Memory B cell (primary cell): ENCODE results near the gene TENM4.
"Not testable (repeated sequence)": the region's sequence is repeated elsewhere in the genome, so short reads cannot be mapped to it uniquely, and the experiment has no call there.

Experiments used
- ATAC-seq: fragments of 150-1000 bp; cut with Tn5 transposase; 2 replicates; pipeline ENCODE4 v1.10.0; 2021; ENCODE audit warnings: low read depth, mild to moderate bottlenecking, moderate library complexity
- DNase-seq, 2 donors: peaks; one replicate each; pipeline ENCODE4 v3.0.0; 2022; ENCODE audit warnings: low spot score in 2 of 2
- H3K27ac Mint-ChIP-seq: one replicate; pipeline ENCODE4 v1.8.0; 2022; ENCODE audit warnings: mild to moderate bottlenecking, moderate library complexity, mixed read lengths
- H3K27me3 Mint-ChIP-seq: one replicate; pipeline ENCODE4 v1.8.0; 2022; ENCODE audit warnings: mixed read lengths
- H3K36me3 Mint-ChIP-seq: one replicate; pipeline ENCODE4 v1.8.0; 2022; ENCODE audit warnings: mild to moderate bottlenecking, mixed read lengths
- H3K4me1 Mint-ChIP-seq: one replicate; pipeline ENCODE4 v1.8.0; 2022; ENCODE audit warnings: mixed read lengths
- H3K4me3 Mint-ChIP-seq: one replicate; pipeline ENCODE4 v1.8.0; 2022; ENCODE audit warnings: mild to moderate bottlenecking, moderate library complexity, mixed read lengths
- H3K9me3 Mint-ChIP-seq: one replicate; pipeline ENCODE4 v1.8.0; 2022; ENCODE audit warnings: mixed read lengths

The TENM4 gene

DNA sequence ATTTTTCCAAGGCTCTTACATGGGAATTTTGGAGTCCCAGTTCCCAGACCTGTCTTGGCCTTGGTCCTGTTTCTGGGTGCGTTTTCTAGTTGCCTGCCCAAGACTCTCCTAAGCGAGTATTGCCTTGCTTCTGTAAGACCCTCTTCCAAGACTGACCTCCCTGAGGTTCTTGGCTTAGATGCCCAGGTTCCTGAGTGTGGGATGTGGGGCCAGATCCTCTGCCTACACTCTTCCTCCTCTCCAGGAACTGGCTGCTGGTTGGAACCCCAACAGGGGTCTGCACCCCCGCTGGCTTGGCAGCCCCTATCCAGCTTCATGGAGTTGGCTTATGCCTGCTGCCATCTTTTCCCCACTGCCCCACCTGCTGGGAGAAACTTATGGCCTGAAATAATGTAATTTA lies 429.5 kb downstream of the TENM4 start:
- no peak overlapping the region for H3K4me3 Mint-ChIP-seq

DNA sequence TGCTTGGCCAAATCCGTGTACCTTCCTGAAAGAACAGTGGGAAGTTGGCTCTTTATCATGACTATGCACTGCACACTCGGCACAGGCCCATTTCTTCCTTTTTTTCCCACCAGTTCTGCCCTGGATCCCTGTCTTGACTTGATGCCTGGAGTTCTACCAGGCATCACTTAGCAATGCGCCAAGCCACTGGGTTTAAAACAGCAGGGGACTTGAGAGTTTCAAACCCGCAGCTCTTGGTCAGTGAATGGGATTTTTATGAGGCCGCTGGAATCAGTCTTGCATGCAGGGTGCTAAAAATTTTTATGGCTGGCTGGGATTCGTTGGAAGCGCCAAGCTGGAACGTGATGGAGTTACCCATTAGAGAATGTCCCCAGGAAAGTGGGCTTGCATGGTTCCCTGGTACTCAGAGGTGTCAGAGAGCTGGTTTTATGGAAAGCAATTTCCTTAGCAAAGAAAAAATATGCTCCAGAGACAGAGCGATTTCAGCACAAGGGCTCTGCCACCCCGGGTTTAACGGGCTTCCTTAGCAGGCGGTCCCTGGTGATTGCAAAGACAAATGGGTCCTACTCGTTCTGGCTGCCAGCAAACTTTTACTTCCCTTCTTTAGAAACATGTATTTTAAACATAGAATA lies 432.9 kb downstream of the TENM4 start:
- Mint-ChIP-seq H3K27me3 (peaks cover 2% of the 10 kb centered on the region), H3K27ac (no peak overlapping the region), H3K36me3 (no peaks in the 10 kb centered on the region), H3K4me1 (no peaks in the 10 kb centered on the region), H3K4me3 (no peak overlapping the region), H3K9me3 (peaks cover 8% of the 10 kb centered on the region)
- no peak for DNase-seq
- no peak for ATAC-seq

More for the DNA sequence above, 429.5 kb downstream of the TENM4 start:
- Mint-ChIP-seq H3K27me3 (peaks cover 11% of the 10 kb centered on the region), H3K36me3 (no peaks in the 10 kb centered on the region), H3K4me1 (no peaks in the 10 kb centered on the region), H3K27ac (no peak overlapping the region), H3K9me3 (peaks cover 2% of the 10 kb centered on the region)
- DNase-seq (no peak), ATAC-seq (no peak)

DNA sequence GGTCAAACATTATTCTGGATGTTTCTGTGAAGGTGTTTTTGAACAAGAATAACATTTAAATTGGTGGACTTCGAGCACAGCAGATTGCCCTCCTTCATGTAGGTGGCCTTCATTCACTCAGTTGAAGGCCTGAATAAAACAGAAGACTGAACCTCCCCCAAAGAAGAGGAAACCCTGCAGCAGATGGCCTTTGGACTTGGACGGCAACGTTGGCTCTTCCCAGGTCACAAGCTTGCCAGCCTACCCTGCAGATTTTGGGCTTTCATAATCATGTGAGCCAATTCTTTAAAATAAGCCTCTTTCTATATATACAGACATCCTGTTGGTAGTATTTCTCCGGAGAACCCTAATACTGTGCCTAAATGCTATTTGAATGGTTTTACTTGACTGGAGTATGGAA lies 434.0 kb downstream of the TENM4 start:
- Mint-ChIP-seq H3K9me3 (peaks cover 12% of the 10 kb centered on the region), H3K27ac (no peak overlapping the region), H3K36me3 (no peaks in the 10 kb centered on the region), H3K4me3 (no peak overlapping the region), H3K4me1 (no peaks in the 10 kb centered on the region), H3K27me3 (no peaks in the 10 kb centered on the region)
- DNase-seq (no peak), ATAC-seq (no peak)

DNA sequence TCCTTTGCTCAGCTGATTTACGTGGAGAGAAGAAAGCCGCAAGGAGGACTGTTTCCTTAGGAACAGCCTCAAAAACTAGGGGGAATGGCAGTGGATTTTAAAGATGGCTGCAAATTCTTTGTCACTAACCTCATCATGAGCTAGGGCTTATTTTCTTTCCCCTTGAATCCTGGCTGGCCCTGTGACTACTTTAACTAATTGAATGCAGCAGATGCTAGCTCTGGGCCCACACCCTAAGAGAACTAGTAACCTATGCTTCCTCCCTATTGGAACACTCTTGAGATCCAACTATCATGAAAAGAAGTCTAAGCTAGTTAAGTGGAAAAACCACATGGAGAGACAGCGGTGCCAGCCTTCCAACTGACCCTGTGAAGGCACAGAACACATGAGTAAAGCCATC lies 444.8 kb downstream of the TENM4 start:
- ATAC-seq (no peak), DNase-seq (no peak)
- H3K27ac Mint-ChIP-seq, result no peak overlapping the region
- no peaks in the 10 kb centered on the region for H3K4me1 Mint-ChIP-seq
- H3K9me3 Mint-ChIP-seq, result peaks cover 13% of the 10 kb centered on the region
- no peak overlapping the region for H3K4me3 Mint-ChIP-seq
- H3K27me3 Mint-ChIP-seq, result peaks cover 6% of the 10 kb centered on the region
- H3K36me3 Mint-ChIP-seq, result peaks cover 2% of the 10 kb centered on the region

DNA sequence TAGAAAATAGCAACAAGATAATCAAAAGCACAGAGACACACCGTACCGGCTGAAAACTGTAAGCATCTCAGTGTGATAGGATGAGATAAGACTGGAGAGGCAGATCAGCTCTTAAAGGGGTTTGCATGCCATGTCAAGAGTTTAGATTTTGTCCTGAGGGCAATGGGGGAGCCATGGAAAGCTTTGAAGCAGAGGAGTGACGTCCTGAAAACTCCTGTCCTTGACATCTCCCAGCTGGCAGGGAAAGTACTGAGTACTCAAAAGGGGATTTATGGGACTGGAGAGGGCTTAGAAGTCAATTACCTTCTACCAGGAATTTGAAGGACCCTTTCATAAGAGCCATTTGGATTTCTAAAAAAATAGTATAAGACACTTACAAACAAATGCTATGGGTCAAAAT lies 445.7 kb downstream of the TENM4 start:
- peaks cover 6% of the 10 kb centered on the region for H3K27me3 Mint-ChIP-seq
- H3K4me1 Mint-ChIP-seq, result no peaks in the 10 kb centered on the region
- DNase-seq, result no peak
- peaks cover 10% of the 10 kb centered on the region for H3K9me3 Mint-ChIP-seq
- ATAC-seq, result no peak
- H3K4me3 Mint-ChIP-seq, result no peak overlapping the region
- H3K27ac Mint-ChIP-seq, result no peak overlapping the region
- H3K36me3 Mint-ChIP-seq, result peaks cover 2% of the 10 kb centered on the region

DNA sequence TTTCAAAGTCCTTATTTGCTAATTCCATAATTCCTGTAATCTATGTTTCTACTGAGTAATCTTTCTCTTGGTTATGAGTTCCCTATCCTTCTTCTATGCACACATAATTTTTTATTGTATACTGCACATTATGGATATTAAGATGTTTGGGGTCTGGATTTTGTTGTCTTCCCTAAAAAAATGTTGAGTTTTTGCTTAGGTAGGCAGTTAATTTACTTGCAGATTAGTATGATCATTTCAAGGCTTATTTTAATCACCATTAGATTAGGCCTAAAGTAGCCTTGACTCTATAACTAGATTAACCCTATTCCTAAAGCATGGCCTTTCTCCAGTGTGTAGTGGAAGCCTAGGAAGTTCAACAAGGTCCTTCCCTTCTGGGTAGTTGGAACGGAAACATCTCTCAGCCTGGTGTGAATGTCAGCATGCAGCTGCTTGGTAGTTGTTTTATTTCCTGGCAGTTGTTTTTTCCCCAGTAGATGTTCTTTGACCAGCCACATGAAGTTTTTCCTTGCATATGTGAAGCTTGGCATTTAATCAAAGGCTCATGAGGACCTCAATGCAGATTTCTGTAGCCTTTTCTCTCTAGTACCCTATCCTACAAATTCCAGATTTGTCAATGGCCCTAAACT lies 446.9 kb downstream of the TENM4 start:
- H3K4me1 Mint-ChIP-seq, result no peaks in the 10 kb centered on the region
- DNase-seq (no peak), ATAC-seq (no peak)
- H3K36me3 Mint-ChIP-seq, result peaks cover 2% of the 10 kb centered on the region
- H3K4me3 Mint-ChIP-seq, result no peak overlapping the region
- peaks cover 6% of the 10 kb centered on the region for H3K27me3 Mint-ChIP-seq
- no peak overlapping the region for H3K27ac Mint-ChIP-seq
- peaks cover 5% of the 10 kb centered on the region for H3K9me3 Mint-ChIP-seq

DNA sequence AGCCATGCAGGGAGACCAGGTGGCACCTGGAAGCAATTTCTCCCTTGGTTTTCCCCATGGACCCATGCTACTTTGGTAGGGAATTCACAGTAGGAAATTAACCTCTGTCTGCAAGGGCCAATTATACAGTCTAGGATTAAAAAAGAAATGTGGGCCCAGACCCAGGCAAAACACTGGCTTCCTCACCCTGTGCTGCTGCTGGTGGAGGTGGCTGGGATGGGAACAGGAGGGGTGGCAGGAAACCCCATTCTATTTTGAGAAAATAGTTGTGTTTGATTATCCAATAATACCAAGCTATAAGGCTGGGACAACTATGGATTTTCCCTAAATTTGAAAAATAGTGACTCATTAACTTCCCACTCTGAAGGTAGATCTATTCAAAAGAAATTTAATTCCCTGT lies 449.1 kb downstream of the TENM4 start:
- H3K27ac Mint-ChIP-seq, result no peak overlapping the region
- H3K36me3 Mint-ChIP-seq, result no peaks in the 10 kb centered on the region
- no peak overlapping the region for H3K4me3 Mint-ChIP-seq
- H3K4me1 Mint-ChIP-seq, result no peaks in the 10 kb centered on the region
- peaks cover 1% of the 10 kb centered on the region for H3K9me3 Mint-ChIP-seq
- no peak for DNase-seq
- peaks cover 6% of the 10 kb centered on the region for H3K27me3 Mint-ChIP-seq
- no peak for ATAC-seq

DNA sequence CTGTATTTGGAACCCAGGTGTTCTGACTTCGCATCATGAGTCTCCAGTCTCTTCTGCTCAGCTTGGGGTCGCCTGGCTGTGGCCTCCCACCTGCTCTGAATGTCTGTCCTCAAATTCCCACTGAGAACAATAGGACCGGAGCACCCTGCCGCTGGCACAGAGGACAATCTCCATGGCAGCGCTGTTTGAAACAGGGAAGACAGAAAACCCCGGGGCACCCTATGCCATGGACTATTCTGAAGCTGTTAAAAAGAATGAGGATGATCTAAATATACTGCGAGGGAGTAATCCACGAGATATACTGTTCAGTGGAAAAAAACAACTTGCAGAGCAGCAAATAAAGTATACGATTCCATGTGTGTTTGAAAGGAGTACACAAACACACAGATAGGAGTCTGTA lies 450.6 kb downstream of the TENM4 start:
- no peak for ATAC-seq
- Mint-ChIP-seq H3K4me1 (no peaks in the 10 kb centered on the region), H3K27ac (no peak overlapping the region), H3K27me3 (peaks cover 6% of the 10 kb centered on the region), H3K9me3 (peaks cover 1% of the 10 kb centered on the region), H3K4me3 (no peak overlapping the region), H3K36me3 (no peaks in the 10 kb centered on the region)
- no peak for DNase-seq

DNA sequence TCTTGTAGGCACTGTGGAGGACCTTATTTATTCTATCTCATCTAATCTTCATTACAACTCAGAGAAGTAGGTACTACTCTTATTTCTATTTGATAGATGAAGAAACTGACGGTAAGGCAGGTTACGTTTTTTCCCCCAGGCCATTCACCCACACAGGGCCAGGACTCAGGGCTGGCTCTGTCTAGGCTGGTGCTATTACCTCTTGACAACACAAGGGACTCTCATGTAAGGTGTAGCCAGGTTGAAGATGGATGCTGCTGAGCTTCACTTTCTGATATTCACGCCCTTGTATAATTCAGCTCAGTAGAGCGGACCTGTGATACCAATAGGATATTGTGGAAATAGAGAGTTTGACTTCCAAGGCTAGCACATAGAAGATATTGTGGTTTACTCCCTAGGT lies 453.1 kb downstream of the TENM4 start:
- no peak for ATAC-seq
- Mint-ChIP-seq H3K4me3 (no peak overlapping the region), H3K9me3 (no peaks in the 10 kb centered on the region), H3K36me3 (no peaks in the 10 kb centered on the region), H3K4me1 (no peaks in the 10 kb centered on the region), H3K27ac (no peak overlapping the region), H3K27me3 (peaks cover 3% of the 10 kb centered on the region)
- no peak for DNase-seq

DNA sequence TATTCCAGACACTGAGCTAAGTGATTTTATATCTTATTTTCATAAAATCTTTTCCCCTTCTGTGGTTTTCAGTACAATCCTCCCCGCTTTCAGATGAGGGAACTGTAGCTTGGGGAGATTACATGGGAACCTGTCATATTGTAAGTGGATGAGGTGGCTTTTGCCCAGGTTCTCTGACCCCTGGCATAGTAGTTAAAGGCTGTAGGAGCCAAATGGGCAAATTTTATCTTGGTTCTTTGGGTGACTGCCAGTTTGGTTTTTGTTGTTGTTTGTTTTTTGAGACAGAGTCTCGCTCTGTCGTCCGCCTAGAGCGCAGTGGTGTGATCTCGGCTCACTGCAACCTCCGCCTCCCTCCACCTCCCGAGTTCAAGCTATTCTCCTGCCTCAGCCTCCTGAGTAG lies 454.5 kb downstream of the TENM4 start:
- no peaks in the 10 kb centered on the region for H3K36me3 Mint-ChIP-seq
- no peaks in the 10 kb centered on the region for H3K9me3 Mint-ChIP-seq
- DNase-seq (no peak), ATAC-seq (no peak)
- no peak overlapping the region for H3K4me3 Mint-ChIP-seq
- H3K4me1 Mint-ChIP-seq, result no peaks in the 10 kb centered on the region
- H3K27ac Mint-ChIP-seq, result no peak overlapping the region
- H3K27me3 Mint-ChIP-seq, result no peaks in the 10 kb centered on the region

DNA sequence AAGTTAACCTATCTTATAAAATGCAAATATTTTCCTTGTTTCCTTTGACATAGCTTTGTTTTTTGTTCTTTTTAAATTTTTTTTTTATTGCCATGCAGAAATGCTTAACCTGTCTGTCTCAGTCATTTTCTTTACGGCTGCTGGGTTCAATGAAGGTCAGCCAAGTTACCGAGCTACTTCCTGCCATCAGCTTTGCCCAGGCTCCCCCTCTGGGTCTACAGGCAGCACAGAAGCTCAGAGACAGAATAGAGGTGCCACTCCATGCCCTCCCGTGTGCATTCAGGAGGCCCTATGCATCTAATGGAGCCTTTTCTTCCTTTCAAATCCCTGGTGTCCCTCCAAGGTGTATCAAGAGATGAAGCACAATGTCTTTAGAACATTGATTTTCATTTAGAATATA lies 455.2 kb downstream of the TENM4 start:
- Mint-ChIP-seq H3K36me3 (no peaks in the 10 kb centered on the region), H3K27me3 (no peaks in the 10 kb centered on the region), H3K9me3 (no peaks in the 10 kb centered on the region), H3K27ac (no peak overlapping the region), H3K4me3 (no peak overlapping the region), H3K4me1 (no peaks in the 10 kb centered on the region)
- DNase-seq (no peak), ATAC-seq (no peak)

DNA sequence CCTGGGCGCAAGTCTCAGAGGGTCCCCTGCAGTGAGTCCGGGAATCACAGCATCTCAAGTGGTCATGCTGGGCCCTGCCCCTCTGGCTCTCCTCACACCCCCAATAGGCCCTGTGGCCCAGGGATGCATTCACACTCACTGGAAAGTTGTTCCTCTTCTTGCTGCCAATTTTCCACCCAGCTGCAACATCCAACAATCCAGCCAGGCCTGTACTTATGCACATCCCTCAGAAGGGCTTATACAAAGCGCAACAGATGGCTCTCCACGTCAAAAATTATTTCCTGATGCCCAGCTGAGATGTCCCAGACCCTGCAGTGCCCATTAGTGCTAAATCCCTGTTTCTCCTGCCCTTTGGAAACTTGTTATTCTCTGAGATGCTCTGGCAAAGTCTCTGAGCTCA lies 458.4 kb downstream of the TENM4 start:
- no peaks in the 10 kb centered on the region for H3K4me1 Mint-ChIP-seq
- H3K27ac Mint-ChIP-seq, result no peak overlapping the region
- no peak for DNase-seq
- H3K9me3 Mint-ChIP-seq, result peaks cover 4% of the 10 kb centered on the region
- ATAC-seq, result no peak
- H3K4me3 Mint-ChIP-seq, result no peak overlapping the region
- H3K27me3 Mint-ChIP-seq, result peaks cover 4% of the 10 kb centered on the region
- no peaks in the 10 kb centered on the region for H3K36me3 Mint-ChIP-seq

DNA sequence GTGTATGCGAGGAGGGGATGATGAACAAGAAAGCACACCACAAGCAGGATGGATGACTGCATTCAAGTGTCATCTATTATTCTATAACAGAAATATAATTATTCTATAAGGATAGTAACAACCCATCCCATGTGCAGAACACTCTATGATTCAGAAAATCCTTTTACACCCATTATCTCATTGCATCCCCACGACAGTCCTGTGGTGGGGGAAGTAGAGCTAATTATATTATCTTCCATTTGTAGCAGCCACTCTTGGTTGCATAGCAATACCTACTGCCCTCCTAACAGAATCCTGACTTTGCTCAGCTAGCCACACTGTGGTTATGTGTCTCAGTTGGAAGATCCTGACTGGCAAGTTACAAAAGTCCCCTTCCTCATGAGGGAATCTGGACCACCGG lies 459.7 kb downstream of the TENM4 start:
- H3K27ac Mint-ChIP-seq, result no peak overlapping the region
- H3K36me3 Mint-ChIP-seq, result no peaks in the 10 kb centered on the region
- ATAC-seq (no peak), DNase-seq (no peak)
- peaks cover 5% of the 10 kb centered on the region for H3K9me3 Mint-ChIP-seq
- H3K27me3 Mint-ChIP-seq, result peaks cover 7% of the 10 kb centered on the region
- no peak overlapping the region for H3K4me3 Mint-ChIP-seq
- H3K4me1 Mint-ChIP-seq, result no peaks in the 10 kb centered on the region

DNA sequence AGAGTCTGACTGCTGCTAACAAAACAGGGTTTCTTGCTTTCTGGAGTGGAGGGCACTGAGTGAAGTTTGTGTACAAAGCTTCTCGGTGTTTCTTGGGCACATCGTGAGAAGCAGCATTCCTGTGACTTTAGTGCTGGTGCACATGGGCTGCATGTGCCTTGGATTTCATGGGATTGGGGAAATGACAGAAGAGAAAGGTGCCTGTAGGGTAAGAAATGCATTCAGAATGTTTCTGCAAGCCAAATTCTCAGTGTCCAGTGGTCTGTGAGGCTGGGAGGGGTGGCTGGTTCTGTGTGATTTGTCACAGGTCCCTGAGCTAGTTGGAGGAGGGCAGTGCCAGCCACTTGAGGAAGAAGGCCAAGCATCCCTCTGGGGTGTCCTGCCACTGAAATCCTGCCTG lies 462.0 kb downstream of the TENM4 start:
- Mint-ChIP-seq H3K9me3 (peaks cover 5% of the 10 kb centered on the region), H3K4me1 (no peaks in the 10 kb centered on the region), H3K27ac (no peak overlapping the region), H3K27me3 (peaks cover 8% of the 10 kb centered on the region), H3K36me3 (no peaks in the 10 kb centered on the region), H3K4me3 (no peak overlapping the region)
- DNase-seq, result no peak
- no peak for ATAC-seq

DNA sequence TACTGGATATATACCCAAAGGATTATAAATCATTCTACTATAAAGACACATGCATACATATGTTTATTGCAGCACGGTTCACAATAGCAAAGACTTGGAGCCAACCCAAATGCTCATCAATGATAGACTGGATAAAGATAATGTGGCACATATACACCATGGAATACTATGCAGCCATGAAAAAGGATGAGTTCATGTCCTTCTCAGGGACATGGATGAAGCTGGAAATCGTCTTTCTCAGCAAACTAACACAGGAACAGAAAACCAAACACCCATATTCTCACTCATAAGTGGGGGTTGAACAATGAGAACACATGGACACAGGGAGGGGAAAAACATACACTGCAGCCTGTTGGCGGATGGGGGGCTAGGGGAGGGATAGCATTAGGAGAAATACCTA lies 463.0 kb downstream of the TENM4 start:
- H3K36me3 Mint-ChIP-seq, H3K27ac Mint-ChIP-seq: not testable (repeated sequence)

More for the DNA sequence above, 463.0 kb downstream of the TENM4 start:
- DNase-seq, H3K4me1 Mint-ChIP-seq, H3K27me3 Mint-ChIP-seq, H3K9me3 Mint-ChIP-seq, ATAC-seq, H3K4me3 Mint-ChIP-seq: not testable (repeated sequence)
